Measurements from ENCODE around the gene KLRB1. TPM values are rescaled to one million over a fixed set of nuclear protein-coding genes. Genes with fewer than 3 reads are reported as not detected.

Gene KLRB1
- total RNA-seq, 5 donors from 2014 or later (not counting 1 experiment from before 2014, with no cell fraction given) = 9.0 to 55.5 (median 31.6) TPM

Other genes with a start within 250 kb of the KLRB1 start
- gene CLEC2D, start 61.8 kb upstream of the KLRB1 start, total RNA-seq = 100 to 1,000 TPM; 217 to 338 (median 311) TPM
- gene CLECL1, start 125.2 kb upstream of the KLRB1 start, total RNA-seq = 1 to 10 TPM; 1.1 to 4.4 (median 2.9) TPM
- gene CD69, start 153.0 kb upstream of the KLRB1 start, total RNA-seq = 100 to 1,000 TPM in 2 of 5 donors, 10 to 100 TPM in 3; 36.7 to 746 (median 39.4) TPM
- gene KLRF1, start 219.6 kb upstream of the KLRB1 start, total RNA-seq = 10 to 100 TPM in 1 of 5 donors, 1 to 10 TPM in 1, under 1 TPM in 3; 0.35 to 24.8 (median 0.95) TPM

All from T-cell (primary cell).